Duodenal mucosa (tissue), 2 donors: ENCODE measurements around the gene SLC1A3.
"Not testable (repeated sequence)": the region's sequence is repeated elsewhere in the genome, so short reads cannot be mapped to it uniquely, and the experiment has no call there.

Experiments
- H3K27ac ChIP-seq: one replicate; pipeline ENCODE4 v1.7.0; 2013; ENCODE audit warnings: low read depth, low read length
- H3K27me3 ChIP-seq, 2 donors: one replicate each; pipeline ENCODE4 v1.7.0; 2013; ENCODE audit warnings: low read length in 2 of 2, control low read depth in 1 of 2; ENCODE audit not compliant: insufficient read depth in 2 of 2, control insufficient read depth in 1 of 2
- H3K36me3 ChIP-seq, 2 donors: one replicate each; pipeline ENCODE4 v1.7.0; 2013; ENCODE audit warnings: low read length in 2 of 2, control low read depth in 1 of 2; ENCODE audit not compliant: insufficient read depth in 2 of 2, control insufficient read depth in 1 of 2
- H3K4me1 ChIP-seq, 2 donors: one replicate each; pipeline ENCODE4 v1.7.0; 2013; ENCODE audit warnings: low read length in 2 of 2, control low read depth in 1 of 2; ENCODE audit not compliant: insufficient read depth in 2 of 2, control insufficient read depth in 1 of 2
- H3K4me3 ChIP-seq, 2 donors: one replicate each; pipeline ENCODE4 v1.7.0; 2013; ENCODE audit warnings: low read length in 2 of 2, low read depth in 1 of 2
- H3K9ac ChIP-seq, 2 donors: one replicate each; pipeline ENCODE4 v1.7.0; 2013; ENCODE audit warnings: low read length in 2 of 2, low read depth in 1 of 2
- H3K9me3 ChIP-seq, 2 donors: one replicate each; pipeline ENCODE4 v1.7.0; 2013; ENCODE audit warnings: low read length in 2 of 2, control low read depth in 1 of 2; ENCODE audit not compliant: control insufficient read depth in 1 of 2

The SLC1A3 gene

GRCh38 chr5:36581070-36581469 lies 25.3 kb upstream of the SLC1A3 start:
- no peak overlapping the region for H3K9ac ChIP-seq
- H3K36me3 ChIP-seq, result no peaks in the 10 kb centered on the region
- no peaks in the 10 kb centered on the region for H3K4me1 ChIP-seq
- H3K9me3 ChIP-seq, result no peaks in the 10 kb centered on the region
- H3K27ac ChIP-seq, result no peak overlapping the region
- no peak overlapping the region for H3K4me3 ChIP-seq
- H3K27me3 ChIP-seq, result peaks cover 0 to 3% of the 10 kb centered on the region in 2 donors

GRCh38 chr5:36584009-36584875 lies 22.2 kb upstream of the SLC1A3 start:
- Histone ChIP-seq H3K4me3 (no peak overlapping the region), H3K36me3 (no peaks in the 10 kb centered on the region), H3K4me1 (no peaks in the 10 kb centered on the region), H3K27me3 (peaks cover 0 to 3% of the 10 kb centered on the region in 2 donors), H3K9ac (no peak overlapping the region), H3K27ac (no peak overlapping the region), H3K9me3 (no peaks in the 10 kb centered on the region)

GRCh38 chr5:36585701-36586100 lies 20.7 kb upstream of the SLC1A3 start:
- Histone ChIP-seq H3K27me3 (peaks cover 0 to 3% of the 10 kb centered on the region in 2 donors), H3K27ac (no peak overlapping the region), H3K36me3 (no peaks in the 10 kb centered on the region)

GRCh38 chr5:36587354-36587753 lies 19.1 kb upstream of the SLC1A3 start:
- Histone ChIP-seq H3K36me3 (no peaks in the 10 kb centered on the region), H3K4me1 (no peaks in the 10 kb centered on the region), H3K4me3 (no peak overlapping the region), H3K27me3 (no peaks in the 10 kb centered on the region), H3K9me3 (no peaks in the 10 kb centered on the region), H3K27ac (no peak overlapping the region), H3K9ac (no peak overlapping the region)

More at GRCh38 chr5:36585701-36586100, 20.7 kb upstream of the SLC1A3 start:
- no peak overlapping the region for H3K9ac ChIP-seq
- no peaks in the 10 kb centered on the region for H3K9me3 ChIP-seq
- H3K4me3 ChIP-seq, result no peak overlapping the region
- H3K4me1 ChIP-seq, result no peaks in the 10 kb centered on the region

GRCh38 chr5:36589735-36590134 lies 16.7 kb upstream of the SLC1A3 start:
- H3K4me3 ChIP-seq, H3K9ac ChIP-seq, H3K27me3 ChIP-seq, H3K27ac ChIP-seq, H3K36me3 ChIP-seq, H3K4me1 ChIP-seq, H3K9me3 ChIP-seq: not testable (repeated sequence)

GRCh38 chr5:36590513-36591286 lies 15.7 kb upstream of the SLC1A3 start:
- Histone ChIP-seq H3K4me1 (no peaks in the 10 kb centered on the region), H3K27me3 (no peaks in the 10 kb centered on the region), H3K36me3 (no peaks in the 10 kb centered on the region), H3K27ac (no peak overlapping the region), H3K4me3 (no peak overlapping the region), H3K9ac (no peak overlapping the region), H3K9me3 (no peaks in the 10 kb centered on the region)

GRCh38 chr5:36593867-36594266 lies 12.5 kb upstream of the SLC1A3 start:
- Histone ChIP-seq H3K9me3 (no peaks in the 10 kb centered on the region), H3K4me1 (no peaks in the 10 kb centered on the region)

GRCh38 chr5:36596247-36596646 lies 10.2 kb upstream of the SLC1A3 start:
- H3K36me3 ChIP-seq, result no peaks in the 10 kb centered on the region
- H3K27me3 ChIP-seq, result no peaks in the 10 kb centered on the region
- no peaks in the 10 kb centered on the region for H3K4me1 ChIP-seq
- H3K4me3 ChIP-seq, result no peak overlapping the region
- H3K9ac ChIP-seq, result no peak overlapping the region
- H3K9me3 ChIP-seq, result no peaks in the 10 kb centered on the region
- H3K27ac ChIP-seq, result no peak overlapping the region

More at GRCh38 chr5:36593867-36594266, 12.5 kb upstream of the SLC1A3 start:
- no peak overlapping the region for H3K9ac ChIP-seq
- H3K27ac ChIP-seq, result no peak overlapping the region
- H3K27me3 ChIP-seq, result no peaks in the 10 kb centered on the region
- H3K4me3 ChIP-seq, result no peak overlapping the region
- H3K36me3 ChIP-seq, result no peaks in the 10 kb centered on the region

GRCh38 chr5:36596756-36597155 lies 9.7 kb upstream of the SLC1A3 start:
- Histone ChIP-seq H3K4me1 (no peaks in the 10 kb centered on the region), H3K9ac (no peak overlapping the region), H3K27me3 (no peaks in the 10 kb centered on the region), H3K27ac (no peak overlapping the region), H3K36me3 (no peaks in the 10 kb centered on the region), H3K9me3 (no peaks in the 10 kb centered on the region), H3K4me3 (no peak overlapping the region)

GRCh38 chr5:36598045-36598444 lies 8.4 kb upstream of the SLC1A3 start:
- no peak overlapping the region for H3K4me3 ChIP-seq
- H3K27ac ChIP-seq, result no peak overlapping the region
- H3K36me3 ChIP-seq, result no peaks in the 10 kb centered on the region
- no peaks in the 10 kb centered on the region for H3K4me1 ChIP-seq
- no peaks in the 10 kb centered on the region for H3K27me3 ChIP-seq
- no peak overlapping the region for H3K9ac ChIP-seq
- no peaks in the 10 kb centered on the region for H3K9me3 ChIP-seq
